ENCODE results near the gene DOCK9.
A peak's percentile ranks its signal among the peaks of the same experiment; 100 is the strongest.

The DOCK9 gene

GRCh38 chr13:98843482-98843877, 134.4 kb downstream of the DOCK9 start:
- Histone ChIP-seq H3K4me3 (no peak overlapping the region), H3K27ac (no peak overlapping the region)

GRCh38 chr13:98842858-98843481, 134.9 kb downstream of the DOCK9 start:
- no peak overlapping the region for H3K27ac ChIP-seq
- no peak overlapping the region for H3K4me3 ChIP-seq

GRCh38 chr13:98842070-98842469, 135.8 kb downstream of the DOCK9 start:
- Histone ChIP-seq H3K4me3 (no peak overlapping the region), H3K27ac (no peak overlapping the region)

GRCh38 chr13:98839856-98840769, 137.8 kb downstream of the DOCK9 start:
- H3K27ac ChIP-seq: peak overlapping the region in 1 of 21 experiments; percentile 14
- H3K4me3 ChIP-seq: no peak overlapping the region

GRCh38 chr13:98838776-98839175, 139.1 kb downstream of the DOCK9 start:
- Histone ChIP-seq H3K27ac (no peak overlapping the region), H3K4me3 (no peak overlapping the region)

GRCh38 chr13:98837896-98838295, 140.0 kb downstream of the DOCK9 start:
- Histone ChIP-seq H3K27ac (no peak overlapping the region), H3K4me3 (no peak overlapping the region)

- Histone ChIP-seq H3K4me3 (no peak overlapping the region), H3K27ac (no peak overlapping the region)
Measured at GRCh38 chr13:98835156-98835555, 142.7 kb downstream of the DOCK9 start.

GRCh38 chr13:98834254-98834960, 143.5 kb downstream of the DOCK9 start:
- Histone ChIP-seq H3K27ac (no peak overlapping the region), H3K4me3 (no peak overlapping the region)

- H3K27ac ChIP-seq: no peak overlapping the region
- no peak overlapping the region for H3K4me3 ChIP-seq
Measured at GRCh38 chr13:98831236-98831635, 146.6 kb downstream of the DOCK9 start.

- H3K27ac ChIP-seq: no peak overlapping the region
- H3K4me3 ChIP-seq: no peak overlapping the region
Measured at GRCh38 chr13:98829541-98829940, 148.3 kb downstream of the DOCK9 start.

- no peak overlapping the region for H3K27ac ChIP-seq
- no peak overlapping the region for H3K4me3 ChIP-seq
Measured at GRCh38 chr13:98828614-98829013, 149.2 kb downstream of the DOCK9 start.

- H3K4me3 ChIP-seq: no peak overlapping the region
Measured at GRCh38 chr13:98827449-98827848, 150.4 kb downstream of the DOCK9 start.

GRCh38 chr13:98826146-98826545, 151.7 kb downstream of the DOCK9 start:
- H3K27ac ChIP-seq: no peak overlapping the region
- no peak overlapping the region for H3K4me3 ChIP-seq

More at GRCh38 chr13:98827449-98827848, 150.4 kb downstream of the DOCK9 start:
- no peak overlapping the region for H3K27ac ChIP-seq

GRCh38 chr13:98825659-98826058, 152.2 kb downstream of the DOCK9 start:
- H3K27ac ChIP-seq: no peak overlapping the region
- H3K4me3 ChIP-seq: no peak overlapping the region

- Histone ChIP-seq H3K4me3 (no peak overlapping the region), H3K27ac (no peak overlapping the region)
Measured at GRCh38 chr13:98824376-98825160, 153.3 kb downstream of the DOCK9 start.

- Histone ChIP-seq H3K27ac (peak overlapping the region in 2 of 21 experiments; percentile 3 to 21), H3K4me3 (no peak overlapping the region)
Measured at GRCh38 chr13:98823442-98823841, 154.4 kb downstream of the DOCK9 start.

- H3K27ac ChIP-seq: no peak overlapping the region
- H3K4me3 ChIP-seq: no peak overlapping the region
Measured at GRCh38 chr13:98822225-98822606, 155.6 kb downstream of the DOCK9 start.

- no peak overlapping the region for H3K4me3 ChIP-seq
- H3K27ac ChIP-seq: peak overlapping the region in 5 of 21 experiments; percentile 12 to 77 (median 50)
Measured at GRCh38 chr13:98821372-98822224, 156.3 kb downstream of the DOCK9 start.
